ENCODE measurements around the gene IL17RE. TPM values are rescaled to one million over a fixed set of nuclear protein-coding genes. Genes with fewer than 3 reads are reported as not detected.

IL17RE gene
- total and polyA plus RNA-seq, 2 of the 13 experiments (the other 11 are each of a cell fraction or from before 2014, with no cell fraction given) = 14.5 to 24.1 TPM

DNA sequence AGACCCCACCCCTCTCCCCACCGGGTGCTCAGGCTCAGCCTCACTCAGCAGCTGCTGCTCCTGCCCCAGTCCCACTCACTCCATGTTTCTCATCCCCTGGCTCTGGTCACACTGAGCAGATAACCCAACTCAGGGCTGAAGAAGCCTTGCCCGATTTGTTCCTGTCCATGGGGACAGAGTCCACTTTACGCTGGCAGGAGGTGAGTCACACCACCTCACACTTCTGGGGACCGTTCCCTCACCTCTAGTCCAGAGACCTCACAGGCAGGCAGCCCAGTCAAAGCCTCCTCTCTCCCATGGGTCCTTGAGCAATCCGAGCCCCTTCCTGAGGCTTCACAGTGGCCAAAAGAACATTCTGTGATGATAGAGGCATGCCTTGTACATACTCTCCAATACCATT lies 23.9 kb upstream of the IL17RE start (continued):
- TF ChIP-seq ZBTB7B (CRISPR knock-in tag; IDR thresholded peaks at IDR 0.05) = no peak
- no peak for TF ChIP-seq ZNF557 (CRISPR knock-in tag; IDR thresholded peaks at IDR 0.05)
- TF ChIP-seq NR2F1 (CRISPR knock-in tag; IDR thresholded peaks at IDR 0.05) = no peak
- TF ChIP-seq, protein P1, sequence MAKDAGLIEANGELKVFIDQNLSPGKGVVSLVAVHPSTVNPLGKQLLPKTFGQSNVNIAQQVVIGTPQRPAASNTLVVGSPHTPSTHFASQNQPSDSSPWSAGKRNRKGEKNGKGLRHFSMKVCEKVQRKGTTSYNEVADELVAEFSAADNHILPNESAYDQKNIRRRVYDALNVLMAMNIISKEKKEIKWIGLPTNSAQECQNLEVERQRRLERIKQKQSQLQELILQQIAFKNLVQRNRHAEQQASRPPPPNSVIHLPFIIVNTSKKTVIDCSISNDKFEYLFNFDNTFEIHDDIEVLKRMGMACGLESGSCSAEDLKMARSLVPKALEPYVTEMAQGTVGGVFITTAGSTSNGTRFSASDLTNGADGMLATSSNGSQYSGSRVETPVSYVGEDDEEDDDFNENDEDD (CRISPR knock-in tag; IDR thresholded peaks at IDR 0.05; ENCODE audit: borderline replicate concordance) = 0 out of 2 replicates have a peak, but pooled peaks have one; percentile 19
- no peak for TF ChIP-seq ZNF510 (CRISPR knock-in tag; IDR thresholded peaks at IDR 0.05; ENCODE audit: low read depth)
- no peak for TF ChIP-seq ZNF562 (CRISPR knock-in tag; IDR thresholded peaks at IDR 0.05; ENCODE audit: borderline replicate concordance)
- TF ChIP-seq, protein P2, sequence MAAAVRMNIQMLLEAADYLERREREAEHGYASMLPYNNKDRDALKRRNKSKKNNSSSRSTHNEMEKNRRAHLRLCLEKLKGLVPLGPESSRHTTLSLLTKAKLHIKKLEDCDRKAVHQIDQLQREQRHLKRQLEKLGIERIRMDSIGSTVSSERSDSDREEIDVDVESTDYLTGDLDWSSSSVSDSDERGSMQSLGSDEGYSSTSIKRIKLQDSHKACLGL (CRISPR knock-in tag; IDR thresholded peaks at IDR 0.05) = no peak
- TF ChIP-seq NFE2 (CRISPR knock-in tag; IDR thresholded peaks at IDR 0.05) = no peak
- TF ChIP-seq NONO (IDR thresholded peaks at IDR 0.05) = no peak
- TF ChIP-seq NONO (CRISPR knock-in tag; conservative IDR thresholded peaks at IDR 0.05) = no peak
- no peak for TF ChIP-seq HOXD1 (CRISPR knock-in tag; IDR thresholded peaks at IDR 0.05)
- TF ChIP-seq RFX1 (IDR thresholded peaks at IDR 0.05) = no peak
- TF ChIP-seq, protein P3, sequence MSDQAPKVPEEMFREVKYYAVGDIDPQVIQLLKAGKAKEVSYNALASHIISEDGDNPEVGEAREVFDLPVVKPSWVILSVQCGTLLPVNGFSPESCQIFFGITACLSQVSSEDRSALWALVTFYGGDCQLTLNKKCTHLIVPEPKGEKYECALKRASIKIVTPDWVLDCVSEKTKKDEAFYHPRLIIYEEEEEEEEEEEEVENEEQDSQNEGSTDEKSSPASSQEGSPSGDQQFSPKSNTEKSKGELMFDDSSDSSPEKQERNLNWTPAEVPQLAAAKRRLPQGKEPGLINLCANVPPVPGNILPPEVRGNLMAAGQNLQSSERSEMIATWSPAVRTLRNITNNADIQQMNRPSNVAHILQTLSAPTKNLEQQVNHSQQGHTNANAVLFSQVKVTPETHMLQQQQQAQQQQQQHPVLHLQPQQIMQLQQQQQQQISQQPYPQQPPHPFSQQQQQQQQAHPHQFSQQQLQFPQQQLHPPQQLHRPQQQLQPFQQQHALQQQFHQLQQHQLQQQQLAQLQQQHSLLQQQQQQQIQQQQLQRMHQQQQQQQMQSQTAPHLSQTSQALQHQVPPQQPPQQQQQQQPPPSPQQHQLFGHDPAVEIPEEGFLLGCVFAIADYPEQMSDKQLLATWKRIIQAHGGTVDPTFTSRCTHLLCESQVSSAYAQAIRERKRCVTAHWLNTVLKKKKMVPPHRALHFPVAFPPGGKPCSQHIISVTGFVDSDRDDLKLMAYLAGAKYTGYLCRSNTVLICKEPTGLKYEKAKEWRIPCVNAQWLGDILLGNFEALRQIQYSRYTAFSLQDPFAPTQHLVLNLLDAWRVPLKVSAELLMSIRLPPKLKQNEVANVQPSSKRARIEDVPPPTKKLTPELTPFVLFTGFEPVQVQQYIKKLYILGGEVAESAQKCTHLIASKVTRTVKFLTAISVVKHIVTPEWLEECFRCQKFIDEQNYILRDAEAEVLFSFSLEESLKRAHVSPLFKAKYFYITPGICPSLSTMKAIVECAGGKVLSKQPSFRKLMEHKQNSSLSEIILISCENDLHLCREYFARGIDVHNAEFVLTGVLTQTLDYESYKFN (CRISPR knock-in tag; conservative IDR thresholded peaks at IDR 0.05) = peak; percentile 86
- TF ChIP-seq, protein P4, sequence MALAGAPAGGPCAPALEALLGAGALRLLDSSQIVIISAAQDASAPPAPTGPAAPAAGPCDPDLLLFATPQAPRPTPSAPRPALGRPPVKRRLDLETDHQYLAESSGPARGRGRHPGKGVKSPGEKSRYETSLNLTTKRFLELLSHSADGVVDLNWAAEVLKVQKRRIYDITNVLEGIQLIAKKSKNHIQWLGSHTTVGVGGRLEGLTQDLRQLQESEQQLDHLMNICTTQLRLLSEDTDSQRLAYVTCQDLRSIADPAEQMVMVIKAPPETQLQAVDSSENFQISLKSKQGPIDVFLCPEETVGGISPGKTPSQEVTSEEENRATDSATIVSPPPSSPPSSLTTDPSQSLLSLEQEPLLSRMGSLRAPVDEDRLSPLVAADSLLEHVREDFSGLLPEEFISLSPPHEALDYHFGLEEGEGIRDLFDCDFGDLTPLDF (CRISPR knock-in tag; IDR thresholded peaks at IDR 0.05) = no peak
- TF ChIP-seq NFRKB (IDR thresholded peaks at IDR 0.05) = no peak
- TF ChIP-seq, protein P5, sequence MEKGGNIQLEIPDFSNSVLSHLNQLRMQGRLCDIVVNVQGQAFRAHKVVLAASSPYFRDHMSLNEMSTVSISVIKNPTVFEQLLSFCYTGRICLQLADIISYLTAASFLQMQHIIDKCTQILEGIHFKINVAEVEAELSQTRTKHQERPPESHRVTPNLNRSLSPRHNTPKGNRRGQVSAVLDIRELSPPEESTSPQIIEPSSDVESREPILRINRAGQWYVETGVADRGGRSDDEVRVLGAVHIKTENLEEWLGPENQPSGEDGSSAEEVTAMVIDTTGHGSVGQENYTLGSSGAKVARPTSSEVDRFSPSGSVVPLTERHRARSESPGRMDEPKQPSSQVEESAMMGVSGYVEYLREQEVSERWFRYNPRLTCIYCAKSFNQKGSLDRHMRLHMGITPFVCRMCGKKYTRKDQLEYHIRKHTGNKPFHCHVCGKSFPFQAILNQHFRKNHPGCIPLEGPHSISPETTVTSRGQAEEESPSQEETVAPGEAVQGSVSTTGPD (CRISPR knock-in tag; IDR thresholded peaks at IDR 0.05) = no peak
- TF ChIP-seq, protein P6, sequence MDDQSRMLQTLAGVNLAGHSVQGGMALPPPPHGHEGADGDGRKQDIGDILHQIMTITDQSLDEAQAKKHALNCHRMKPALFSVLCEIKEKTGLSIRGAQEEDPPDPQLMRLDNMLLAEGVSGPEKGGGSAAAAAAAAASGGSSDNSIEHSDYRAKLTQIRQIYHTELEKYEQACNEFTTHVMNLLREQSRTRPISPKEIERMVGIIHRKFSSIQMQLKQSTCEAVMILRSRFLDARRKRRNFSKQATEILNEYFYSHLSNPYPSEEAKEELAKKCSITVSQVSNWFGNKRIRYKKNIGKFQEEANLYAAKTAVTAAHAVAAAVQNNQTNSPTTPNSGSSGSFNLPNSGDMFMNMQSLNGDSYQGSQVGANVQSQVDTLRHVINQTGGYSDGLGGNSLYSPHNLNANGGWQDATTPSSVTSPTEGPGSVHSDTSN (CRISPR knock-in tag; IDR thresholded peaks at IDR 0.05; ENCODE audit: borderline replicate concordance) = no peak
- TF ChIP-seq HMG20A (CRISPR knock-in tag; IDR thresholded peaks at IDR 0.05; ENCODE audit: borderline replicate concordance) = peak; percentile 65; the same call in 1 of the 2 replicates
- TF ChIP-seq HDAC6 (IDR thresholded peaks at IDR 0.05; ENCODE audit: low read depth, low read length) = no peak
- TF ChIP-seq, protein P7, sequence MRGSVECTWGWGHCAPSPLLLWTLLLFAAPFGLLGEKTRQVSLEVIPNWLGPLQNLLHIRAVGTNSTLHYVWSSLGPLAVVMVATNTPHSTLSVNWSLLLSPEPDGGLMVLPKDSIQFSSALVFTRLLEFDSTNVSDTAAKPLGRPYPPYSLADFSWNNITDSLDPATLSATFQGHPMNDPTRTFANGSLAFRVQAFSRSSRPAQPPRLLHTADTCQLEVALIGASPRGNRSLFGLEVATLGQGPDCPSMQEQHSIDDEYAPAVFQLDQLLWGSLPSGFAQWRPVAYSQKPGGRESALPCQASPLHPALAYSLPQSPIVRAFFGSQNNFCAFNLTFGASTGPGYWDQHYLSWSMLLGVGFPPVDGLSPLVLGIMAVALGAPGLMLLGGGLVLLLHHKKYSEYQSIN (CRISPR knock-in tag; IDR thresholded peaks at IDR 0.05; ENCODE audit: borderline replicate concordance) = no peak

Data from HepG2 (cell line).